GM12875 (cell line): ENCODE data around the gene GRIK4.

ENCODE experiments used
- H3K4me3 ChIP-seq: one replicate; pipeline ENCODE4 v1.5.1; 2011; ENCODE audit warnings: low read depth, low read length, control low read depth
- TF ChIP-seq, protein P1 (sequence below): IDR thresholded peaks from 2 replicates; pipeline ENCODE4 v1.5.1; 2011; ENCODE audit warnings: low read depth, mild to moderate bottlenecking, control low read depth, inconsistent platforms, low read length, moderate library complexity, borderline replicate concordance; ENCODE audit not compliant: insufficient read depth

GRIK4 gene

DNA sequence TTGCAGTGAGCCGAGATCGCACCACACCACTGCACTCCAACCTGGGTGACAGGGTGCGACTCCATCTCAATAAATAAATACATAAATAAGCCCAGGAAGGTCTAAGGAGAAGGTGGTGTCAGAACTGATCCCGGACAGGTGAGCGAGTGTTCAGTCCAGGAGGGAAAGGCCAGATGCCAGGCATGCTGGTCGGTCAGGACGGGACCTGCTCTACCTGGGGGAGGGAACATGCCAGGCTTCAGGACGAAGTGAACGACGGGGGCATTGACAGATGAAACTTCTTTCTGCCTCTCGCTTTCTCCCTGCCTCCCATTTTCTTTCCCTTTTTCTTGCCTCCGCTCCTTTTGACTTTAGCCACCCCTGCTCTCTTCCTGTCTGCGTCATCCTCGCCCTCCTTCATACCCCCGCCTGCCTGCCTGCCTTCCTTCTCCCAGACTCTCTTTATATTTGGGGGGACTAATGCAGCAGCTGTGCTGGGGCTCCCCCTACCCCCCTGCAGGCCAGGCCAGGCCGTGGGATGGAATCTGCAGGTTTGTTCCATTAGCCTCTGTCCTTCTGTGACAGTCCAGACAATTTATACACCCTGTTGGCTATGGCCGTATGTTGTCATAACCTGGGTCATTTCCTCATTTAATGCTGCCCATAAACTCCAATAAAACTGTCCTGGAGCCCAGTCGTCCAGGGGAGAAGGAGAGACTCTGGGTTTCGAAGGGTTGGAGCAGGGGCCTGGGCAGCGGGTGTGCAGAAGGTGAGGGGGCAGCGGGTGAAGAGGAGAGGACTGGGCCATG lies 303.2 kb downstream of the GRIK4 start:
- no peak overlapping the region for H3K4me3 ChIP-seq
- TF ChIP-seq, protein P1, sequence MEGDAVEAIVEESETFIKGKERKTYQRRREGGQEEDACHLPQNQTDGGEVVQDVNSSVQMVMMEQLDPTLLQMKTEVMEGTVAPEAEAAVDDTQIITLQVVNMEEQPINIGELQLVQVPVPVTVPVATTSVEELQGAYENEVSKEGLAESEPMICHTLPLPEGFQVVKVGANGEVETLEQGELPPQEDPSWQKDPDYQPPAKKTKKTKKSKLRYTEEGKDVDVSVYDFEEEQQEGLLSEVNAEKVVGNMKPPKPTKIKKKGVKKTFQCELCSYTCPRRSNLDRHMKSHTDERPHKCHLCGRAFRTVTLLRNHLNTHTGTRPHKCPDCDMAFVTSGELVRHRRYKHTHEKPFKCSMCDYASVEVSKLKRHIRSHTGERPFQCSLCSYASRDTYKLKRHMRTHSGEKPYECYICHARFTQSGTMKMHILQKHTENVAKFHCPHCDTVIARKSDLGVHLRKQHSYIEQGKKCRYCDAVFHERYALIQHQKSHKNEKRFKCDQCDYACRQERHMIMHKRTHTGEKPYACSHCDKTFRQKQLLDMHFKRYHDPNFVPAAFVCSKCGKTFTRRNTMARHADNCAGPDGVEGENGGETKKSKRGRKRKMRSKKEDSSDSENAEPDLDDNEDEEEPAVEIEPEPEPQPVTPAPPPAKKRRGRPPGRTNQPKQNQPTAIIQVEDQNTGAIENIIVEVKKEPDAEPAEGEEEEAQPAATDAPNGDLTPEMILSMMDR, result no peak

DNA sequence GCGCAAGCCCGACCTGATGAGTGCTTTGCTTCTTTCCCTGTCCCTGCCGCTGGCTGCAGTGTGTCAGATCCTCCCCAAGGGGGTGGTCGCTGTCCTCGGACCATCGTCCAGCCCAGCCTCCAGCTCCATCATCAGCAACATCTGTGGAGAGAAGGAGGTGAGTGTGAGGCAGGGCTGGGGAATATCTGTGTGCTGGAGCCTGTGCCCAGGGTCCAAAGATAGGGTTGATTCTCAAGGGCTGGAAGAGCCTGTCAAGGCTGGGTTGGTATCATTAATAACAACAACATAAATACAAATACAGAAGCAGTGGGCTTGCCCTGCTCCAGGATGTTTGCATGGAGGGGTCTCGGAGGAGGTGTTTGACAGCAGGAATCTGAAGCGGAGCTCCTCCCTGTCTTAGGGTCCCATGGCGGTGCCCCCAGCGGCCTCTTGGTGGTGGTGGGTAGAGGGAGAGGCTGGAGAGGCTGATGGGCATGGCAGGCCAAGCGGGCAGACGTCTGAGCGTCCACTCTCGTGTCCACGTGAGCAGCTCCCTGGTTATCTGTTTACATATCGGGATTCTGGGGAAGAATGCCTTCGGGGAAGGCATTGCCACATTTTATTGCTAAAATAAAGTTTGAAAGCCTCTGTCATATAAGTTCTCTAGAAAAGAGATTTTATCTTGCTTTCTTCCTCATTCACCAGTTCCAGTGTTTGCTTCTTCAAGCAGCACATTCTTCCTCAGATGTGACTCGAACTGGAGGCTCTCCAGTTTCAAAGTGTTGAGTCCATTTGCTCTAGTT lies 304.0 kb downstream of the GRIK4 start:
- H3K4me3 ChIP-seq, result no peak overlapping the region
- TF ChIP-seq, protein P1, result no peak

DNA sequence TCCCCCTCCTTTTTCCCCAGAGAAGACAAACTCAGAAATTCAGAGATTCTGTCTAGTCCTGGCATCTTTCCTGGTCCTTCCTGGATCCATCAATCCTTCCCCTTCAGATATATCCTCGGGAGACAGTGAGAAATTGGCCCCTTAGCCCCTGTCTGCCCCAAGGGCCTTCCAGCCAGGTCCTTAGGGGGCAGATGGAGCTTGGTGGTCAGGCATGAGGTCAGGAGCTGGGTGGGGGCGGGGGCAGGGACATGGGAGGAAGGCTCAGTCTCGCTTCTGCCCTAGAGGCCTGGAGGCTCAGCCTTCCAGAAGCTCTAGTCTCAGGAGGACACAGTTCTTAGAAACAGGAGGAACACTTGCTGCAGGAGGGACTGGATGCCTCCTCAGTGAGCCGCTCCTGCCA lies 304.6 kb downstream of the GRIK4 start:
- no peak overlapping the region for H3K4me3 ChIP-seq
- TF ChIP-seq, protein P1, result no peak

DNA sequence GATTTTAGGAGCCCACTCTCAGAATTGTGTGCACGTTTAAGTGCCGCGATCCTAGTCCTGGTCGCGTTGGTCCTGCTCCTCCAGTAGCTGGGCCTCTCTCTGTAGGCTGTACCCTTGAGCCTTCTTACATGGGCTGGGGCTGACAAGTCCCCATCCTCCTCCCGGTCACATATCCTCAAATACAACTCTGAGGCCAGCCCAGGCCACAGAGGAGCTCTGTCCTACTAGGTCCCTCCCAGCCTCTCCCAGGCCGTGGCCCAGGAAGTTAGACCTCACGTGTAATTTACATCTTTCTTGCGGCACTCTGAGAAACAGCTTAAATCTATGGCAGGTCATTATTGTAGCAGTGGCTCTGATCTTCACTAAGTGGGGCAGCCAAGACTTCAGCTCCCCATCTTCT lies 305.2 kb downstream of the GRIK4 start:
- H3K4me3 ChIP-seq, result no peak overlapping the region
- TF ChIP-seq, protein P1, result no peak

DNA sequence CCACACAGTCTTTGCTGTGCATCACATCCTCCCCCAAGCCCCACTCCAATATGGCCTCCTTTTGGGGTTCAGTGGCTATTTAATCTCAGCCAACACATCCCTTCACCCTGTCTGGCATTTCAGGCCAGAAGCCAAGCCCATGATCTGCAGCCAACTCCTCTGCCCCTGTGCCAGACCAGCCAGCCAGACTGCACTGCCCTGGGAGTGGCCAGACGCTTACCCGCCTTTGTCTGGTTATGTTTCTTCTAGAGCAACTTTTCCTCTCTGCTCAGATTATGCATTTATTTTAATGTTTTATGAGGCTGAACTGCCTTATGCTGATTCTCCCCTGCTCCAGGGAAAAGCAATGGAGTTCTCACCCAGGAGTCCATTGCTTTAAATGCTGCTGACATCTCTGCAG lies 305.6 kb downstream of the GRIK4 start:
- TF ChIP-seq, protein P1, result no peak
- no peak overlapping the region for H3K4me3 ChIP-seq

DNA sequence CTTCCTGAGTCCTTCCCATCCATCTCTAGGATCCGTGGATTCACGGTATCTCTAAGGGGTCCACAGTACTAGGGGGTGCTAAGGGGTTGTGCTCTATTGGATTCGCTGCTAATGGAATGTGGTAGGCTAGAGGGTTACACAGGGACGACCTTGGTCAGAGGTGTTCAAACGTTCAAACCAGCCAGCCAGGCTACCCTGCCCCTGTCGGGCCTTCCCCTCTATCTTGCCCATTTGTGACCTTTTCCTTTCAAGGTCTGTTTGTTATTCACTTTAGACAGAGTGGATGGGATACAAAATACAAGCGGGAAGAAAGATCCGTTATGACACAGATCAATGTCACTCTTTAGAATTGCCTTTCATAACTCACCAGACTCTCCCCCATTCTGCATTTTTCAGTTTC lies 306.5 kb downstream of the GRIK4 start:
- no peak overlapping the region for H3K4me3 ChIP-seq
- TF ChIP-seq, protein P1, result no peak
